HuH-7.5 (cell line): ENCODE results near the gene IL11.
A peak's percentile ranks its signal among the peaks of the same experiment; 100 is the strongest.

Experiments
- DNase-seq: peaks from one replicate; pipeline ENCODE4 v3.0.0; 2011; ENCODE audit warnings: low spot score

IL11 gene

GRCh38 chr19:55372316-55373081 is 2.2 kb upstream of the IL11 start:
- no peak for DNase-seq

- DNase-seq: peak; percentile 93
Measured at GRCh38 chr19:55369653-55370304, 484 bp downstream of the IL11 start.

GRCh38 chr19:55368701-55369563 is 1.3 kb downstream of the IL11 start:
- peak; percentile 74 for DNase-seq

- no peak for DNase-seq
Measured at GRCh38 chr19:55368106-55368505, 2.2 kb downstream of the IL11 start.

GRCh38 chr19:55366790-55367189 is 3.5 kb downstream of the IL11 start:
- DNase-seq: no peak

- no peak for DNase-seq
Measured at GRCh38 chr19:55365964-55366363, 4.3 kb downstream of the IL11 start.

GRCh38 chr19:55365245-55365644 is 5.0 kb downstream of the IL11 start:
- DNase-seq: no peak

- no peak for DNase-seq
Measured at GRCh38 chr19:55362990-55363716, 7.1 kb downstream of the IL11 start, which contains the start of gene GARIN5B. GARIN5B (minus strand) TSS chr19:55363260; CDS start chr19:55363066, 194 bp downstream.

GRCh38 chr19:55362174-55362989 is 7.9 kb downstream of the IL11 start:
- DNase-seq: no peak

- no peak for DNase-seq
Measured at GRCh38 chr19:55360902-55361301, 9.4 kb downstream of the IL11 start.

- DNase-seq: no peak
Measured at GRCh38 chr19:55358943-55359908, 11.0 kb downstream of the IL11 start.

- no peak for DNase-seq
Measured at GRCh38 chr19:55358493-55358892, 11.8 kb downstream of the IL11 start.

GRCh38 chr19:55355213-55355821 is 14.9 kb downstream of the IL11 start:
- DNase-seq: no peak

- DNase-seq: no peak
Measured at GRCh38 chr19:55354698-55355212, 15.5 kb downstream of the IL11 start, which contains the start of gene COX6B2. COX6B2 (minus strand) TSS chr19:55354719; CDS start chr19:55354521, 198 bp downstream.

GRCh38 chr19:55353803-55354697 is 16.2 kb downstream of the IL11 start:
- peak; percentile 94 for DNase-seq

- DNase-seq: no peak
Measured at GRCh38 chr19:55353356-55353802, 16.9 kb downstream of the IL11 start.

GRCh38 chr19:55352549-55353145 is 17.6 kb downstream of the IL11 start:
- no peak for DNase-seq
